Measurements from ENCODE around the gene RHCG.

DNA sequence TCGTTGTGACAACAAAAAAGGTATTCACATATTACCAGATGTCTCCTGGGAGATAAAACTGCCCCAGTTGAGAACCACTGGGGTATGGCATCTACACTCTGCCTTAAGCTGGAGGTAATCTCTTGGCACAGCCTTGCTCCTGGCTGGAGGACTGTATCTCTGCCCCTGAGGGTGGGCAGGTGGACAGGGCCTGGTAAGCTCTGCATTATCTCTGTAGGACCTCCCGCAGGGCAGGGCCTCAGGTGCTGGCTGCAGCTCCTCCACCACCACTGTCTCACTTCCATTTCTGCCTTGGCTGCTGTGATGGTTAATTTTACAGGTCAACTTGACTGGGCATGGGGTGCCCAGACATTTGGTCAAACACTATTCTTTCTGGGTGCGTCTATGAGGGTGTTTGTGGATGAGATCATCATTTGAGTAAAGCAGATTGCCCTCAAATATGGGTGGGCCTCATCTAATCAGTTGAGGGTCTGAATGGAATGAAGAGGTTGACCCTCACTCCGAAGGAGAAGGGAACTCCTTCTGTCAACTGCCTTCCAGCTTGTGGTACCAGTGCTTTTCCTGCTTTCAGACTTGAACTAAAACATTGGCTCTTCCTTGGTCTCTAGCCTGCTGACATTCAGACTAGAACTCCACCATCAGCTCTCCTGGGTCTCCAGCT lies 9.8 kb upstream of the RHCG start:
- TF ChIP-seq, protein P1, sequence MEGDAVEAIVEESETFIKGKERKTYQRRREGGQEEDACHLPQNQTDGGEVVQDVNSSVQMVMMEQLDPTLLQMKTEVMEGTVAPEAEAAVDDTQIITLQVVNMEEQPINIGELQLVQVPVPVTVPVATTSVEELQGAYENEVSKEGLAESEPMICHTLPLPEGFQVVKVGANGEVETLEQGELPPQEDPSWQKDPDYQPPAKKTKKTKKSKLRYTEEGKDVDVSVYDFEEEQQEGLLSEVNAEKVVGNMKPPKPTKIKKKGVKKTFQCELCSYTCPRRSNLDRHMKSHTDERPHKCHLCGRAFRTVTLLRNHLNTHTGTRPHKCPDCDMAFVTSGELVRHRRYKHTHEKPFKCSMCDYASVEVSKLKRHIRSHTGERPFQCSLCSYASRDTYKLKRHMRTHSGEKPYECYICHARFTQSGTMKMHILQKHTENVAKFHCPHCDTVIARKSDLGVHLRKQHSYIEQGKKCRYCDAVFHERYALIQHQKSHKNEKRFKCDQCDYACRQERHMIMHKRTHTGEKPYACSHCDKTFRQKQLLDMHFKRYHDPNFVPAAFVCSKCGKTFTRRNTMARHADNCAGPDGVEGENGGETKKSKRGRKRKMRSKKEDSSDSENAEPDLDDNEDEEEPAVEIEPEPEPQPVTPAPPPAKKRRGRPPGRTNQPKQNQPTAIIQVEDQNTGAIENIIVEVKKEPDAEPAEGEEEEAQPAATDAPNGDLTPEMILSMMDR (IDR thresholded peaks at IDR 0.05; ENCODE audit: low read length) = no peak
- no peak for TF ChIP-seq EZH2 (IDR thresholded peaks at IDR 0.05; ENCODE audit: borderline replicate concordance, low read length)

All from OCI-LY1 (cell line).